GM19043 (cell line): ENCODE results near the gene UBE2N.
"Not testable (repeated sequence)": the region's sequence is repeated elsewhere in the genome, so short reads cannot be mapped to it uniquely, and the experiment has no call there.

ENCODE experiments used
- ATAC-seq: cut with Tn5 transposase; IDR thresholded peaks from one replicate; pipeline ENCODE4 v1.9.1; 2021; ENCODE audit warnings: low read depth; ENCODE audit not compliant: unreplicated experiment

UBE2N gene

DNA sequence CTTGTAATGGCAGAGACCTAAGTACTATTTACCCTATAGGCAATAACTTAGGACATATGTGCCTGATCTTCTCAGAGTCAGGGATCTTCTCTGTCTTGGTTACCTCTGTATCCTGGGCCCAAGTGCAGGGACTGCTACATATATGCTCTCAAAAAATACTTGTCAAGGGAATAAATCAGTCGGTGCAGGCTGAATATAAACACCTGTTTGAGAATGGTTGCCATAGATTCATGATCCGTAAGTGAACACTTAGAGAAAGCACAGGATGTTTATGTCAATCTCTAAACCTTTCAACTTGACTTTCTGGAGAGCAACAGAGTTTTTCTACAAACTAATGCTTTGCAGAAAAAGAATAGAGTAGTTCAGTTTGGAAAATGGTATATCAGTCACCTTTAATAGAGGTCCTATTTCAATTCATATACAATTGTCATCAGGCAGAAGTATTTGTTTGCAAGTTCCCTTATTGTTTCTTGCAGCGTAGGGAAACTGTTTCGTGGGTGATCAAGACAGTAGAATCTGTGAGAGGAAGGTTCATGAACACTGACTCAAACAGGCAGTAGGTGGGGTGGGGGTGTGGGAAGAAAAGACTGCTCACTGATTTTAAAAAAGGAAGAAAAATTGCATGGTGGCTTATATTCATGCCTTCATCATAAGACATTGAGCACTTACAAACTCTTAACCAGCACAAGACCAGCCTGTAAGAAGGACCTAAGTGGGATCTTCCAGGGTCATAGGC is 6.0 kb upstream of the UBE2N start:
- no peak for ATAC-seq

GRCh38 chr12:93443576-93443975 is 1.8 kb upstream of the UBE2N start:
- ATAC-seq, result no peak

DNA sequence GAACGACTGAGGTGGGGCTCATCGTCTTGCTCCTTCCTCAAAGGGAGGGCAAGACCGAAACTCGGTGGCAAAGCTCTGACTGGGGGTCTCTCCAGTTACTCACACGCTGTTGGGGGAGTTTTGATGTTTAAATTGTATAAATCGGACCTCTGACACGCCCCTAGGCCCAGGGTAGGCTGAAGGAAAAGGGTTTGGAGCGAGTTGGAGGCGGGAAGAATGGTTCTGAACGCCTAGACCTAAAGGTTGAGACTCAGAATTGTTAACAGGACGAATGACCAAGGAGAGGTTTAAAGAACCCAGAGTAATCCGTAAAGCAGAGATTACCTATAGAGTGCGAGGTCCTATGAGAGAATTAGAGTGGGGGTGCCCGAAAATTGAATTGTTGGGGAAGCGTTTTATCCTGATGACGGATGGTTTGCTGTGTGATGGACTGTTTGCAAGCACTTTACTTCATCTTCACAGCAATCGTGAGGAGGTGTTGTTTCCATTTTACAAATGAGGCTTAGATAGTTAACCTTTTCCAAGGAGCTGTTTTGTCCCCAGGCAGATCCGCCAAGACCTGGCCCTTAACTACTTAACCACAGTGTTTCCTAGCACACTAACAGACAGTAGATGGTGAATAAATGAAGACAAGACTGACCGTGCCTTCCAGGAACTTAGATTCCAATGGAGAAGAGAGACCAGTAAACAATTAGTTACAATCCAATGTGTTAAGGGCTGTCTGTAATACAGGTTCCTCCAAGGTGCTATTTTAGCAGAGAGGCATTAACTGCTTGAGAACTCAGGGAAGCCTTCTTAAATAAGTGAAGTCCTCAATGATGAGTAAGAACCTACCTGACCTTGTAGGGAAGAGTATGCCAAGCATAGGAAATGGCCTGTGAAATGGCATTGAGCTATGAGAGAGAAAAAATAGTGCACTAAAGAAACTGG is 929 bp upstream of the UBE2N start:
- no peak for ATAC-seq

DNA sequence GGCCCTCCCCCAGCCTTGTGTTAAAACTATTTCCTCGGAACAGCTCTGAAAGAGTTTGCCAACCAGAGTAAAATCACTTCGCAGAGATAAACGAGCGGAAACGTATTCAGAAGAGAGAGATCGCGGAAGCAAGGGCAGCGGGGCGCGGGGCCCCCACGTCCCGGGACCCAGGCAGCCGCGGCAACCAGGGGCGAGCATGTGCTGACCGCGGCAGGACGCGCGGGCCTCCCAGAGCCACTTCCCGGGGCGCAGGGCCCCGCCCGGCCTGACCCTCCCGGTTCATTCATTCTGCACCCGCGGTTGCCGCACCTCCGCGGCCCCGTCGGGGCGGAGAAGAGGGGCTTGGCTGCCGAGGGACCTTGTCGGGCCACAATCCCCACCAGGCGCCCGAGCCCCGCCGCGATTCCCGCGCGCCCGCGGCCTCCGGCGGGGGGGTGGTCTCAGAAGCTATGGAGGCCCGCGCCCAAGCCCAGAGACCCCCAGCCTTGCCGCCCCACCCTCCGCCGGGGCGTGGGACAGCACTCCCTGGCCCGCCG is 598 bp downstream of the UBE2N start:
- ATAC-seq, result no peak

DNA sequence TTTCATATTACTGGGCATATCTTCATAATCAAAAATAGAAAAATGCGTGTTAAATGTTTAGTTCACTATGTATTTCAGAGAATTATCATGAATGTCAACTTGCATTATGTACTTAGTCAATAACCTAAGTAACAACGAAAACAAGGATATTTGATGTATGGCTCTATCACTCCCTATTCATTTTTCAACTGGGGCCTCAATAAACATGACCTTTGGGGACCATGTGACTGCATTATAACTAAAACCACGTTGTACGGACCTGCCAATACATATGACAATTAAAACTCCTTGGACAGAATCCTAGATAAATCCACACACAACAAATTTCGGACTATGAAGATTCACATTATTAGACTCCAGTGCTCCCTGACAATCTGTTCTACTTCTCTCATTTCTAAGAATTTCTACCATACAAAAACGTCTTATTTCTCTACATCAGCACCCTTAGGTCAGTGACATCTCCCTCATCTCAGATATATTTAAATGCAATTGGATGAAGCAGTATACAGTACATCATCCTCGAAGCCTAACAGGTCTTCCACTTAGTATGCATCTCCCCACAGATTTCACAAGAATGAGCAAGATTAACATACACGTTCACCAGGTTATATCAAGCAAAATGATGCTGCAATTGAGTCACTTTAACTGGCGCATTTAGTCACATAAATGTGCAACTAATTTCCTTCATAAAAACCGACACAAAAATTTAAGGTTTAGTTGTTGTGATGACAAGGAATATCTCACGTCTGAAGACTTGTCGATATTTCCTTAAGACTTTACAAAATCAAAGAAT is 1.5 kb downstream of the UBE2N start:
- no peak for ATAC-seq

DNA sequence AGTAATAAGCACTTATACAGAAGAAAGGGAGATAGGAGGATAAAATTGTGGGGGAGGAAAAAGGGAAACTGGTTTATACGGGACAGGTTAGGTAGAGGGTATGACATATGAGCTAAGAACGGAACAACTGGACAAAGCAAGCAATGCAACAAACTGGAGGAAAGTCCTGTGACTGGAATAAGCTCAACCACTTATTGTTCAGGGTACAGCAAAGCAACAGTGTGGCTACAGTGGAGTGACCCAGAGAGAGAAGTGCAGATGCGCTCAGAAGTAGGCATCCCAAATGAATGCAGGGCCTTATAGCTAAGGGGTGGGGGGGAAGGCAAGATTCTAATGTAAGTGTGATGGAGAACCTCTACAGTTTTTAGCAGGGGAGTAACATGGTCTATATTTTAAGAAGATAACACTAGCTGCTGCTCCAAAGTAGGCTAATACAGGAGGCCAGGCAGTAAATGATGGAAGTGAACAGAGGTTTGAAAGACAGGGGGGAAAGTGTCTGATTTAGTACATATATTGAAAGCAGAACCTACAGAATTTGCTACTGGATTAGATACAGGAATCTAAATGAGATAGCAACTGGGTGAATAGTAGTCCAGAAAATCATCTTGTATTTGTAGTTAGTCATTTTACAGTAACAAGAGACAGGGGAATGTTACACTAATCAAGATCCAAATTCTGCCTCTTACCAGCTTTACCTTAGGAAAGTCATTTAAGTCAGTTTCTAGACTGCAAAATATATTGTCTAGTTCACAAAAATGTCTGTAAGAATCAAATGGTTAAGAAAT is 3.3 kb downstream of the UBE2N start:
- no peak for ATAC-seq

- no peak for ATAC-seq
Measured at GRCh38 chr12:93434256-93434865, 7.4 kb downstream of the UBE2N start.

DNA sequence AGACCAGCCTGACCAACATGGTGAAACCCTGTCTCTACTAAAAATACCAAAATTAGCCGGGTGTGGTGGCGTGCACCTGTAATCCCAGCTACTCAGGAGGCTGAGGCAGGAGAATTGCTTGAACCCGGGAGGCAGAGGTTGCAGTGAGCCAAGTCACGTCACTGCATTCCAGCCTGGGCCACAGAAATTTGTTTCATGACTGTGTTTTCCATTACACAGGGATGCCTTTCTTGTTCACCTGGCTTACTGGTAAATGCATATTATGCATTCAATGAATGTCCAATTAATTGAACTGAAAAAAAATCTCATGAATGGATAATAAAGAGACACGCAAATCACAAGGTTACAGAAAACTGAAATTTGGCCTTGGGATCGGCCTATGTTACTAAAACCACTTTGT is 9.7 kb downstream of the UBE2N start:
- ATAC-seq, result not testable (repeated sequence)

GRCh38 chr12:93430280-93430679 is 11.5 kb downstream of the UBE2N start:
- no peak for ATAC-seq

GRCh38 chr12:93429852-93430251 is 11.9 kb downstream of the UBE2N start:
- ATAC-seq, result no peak

GRCh38 chr12:93429448-93429847 is 12.3 kb downstream of the UBE2N start:
- no peak for ATAC-seq

DNA sequence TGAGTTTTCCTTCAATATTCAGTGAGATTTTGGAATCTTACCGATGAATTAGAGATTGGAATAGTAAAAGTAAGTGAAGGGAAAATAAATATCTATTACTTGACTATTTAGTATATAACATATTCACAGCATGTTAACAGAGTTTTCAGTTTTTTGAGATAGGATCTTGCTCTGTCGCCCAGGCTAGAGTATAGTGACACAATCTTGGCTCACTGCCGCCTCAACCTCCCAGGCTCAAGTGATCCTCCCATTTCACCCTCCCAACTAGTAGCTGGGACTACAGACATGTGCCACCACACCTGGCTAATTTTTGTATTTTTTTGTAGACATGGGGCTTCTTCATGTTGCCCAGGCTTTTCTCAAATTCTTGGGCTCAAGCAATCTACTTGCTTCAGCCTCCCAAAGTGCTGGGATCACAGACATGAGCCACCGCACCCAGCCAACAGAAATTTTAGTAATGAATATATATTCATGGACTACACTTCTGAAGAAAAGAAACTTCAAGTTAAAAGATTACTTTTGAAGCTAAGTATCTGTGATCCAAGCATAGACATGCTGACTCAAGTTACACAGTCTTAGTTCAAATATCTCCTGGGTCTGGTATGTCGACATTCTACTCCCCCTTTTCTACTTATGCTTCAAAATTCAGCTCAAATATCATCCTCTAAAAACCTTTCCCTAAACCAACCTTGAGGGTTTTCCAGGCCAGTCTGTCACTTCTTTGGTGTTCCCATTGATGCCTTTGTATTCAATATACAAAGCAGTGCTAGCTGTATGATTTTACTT is 13.8 kb downstream of the UBE2N start:
- ATAC-seq, result no peak

DNA sequence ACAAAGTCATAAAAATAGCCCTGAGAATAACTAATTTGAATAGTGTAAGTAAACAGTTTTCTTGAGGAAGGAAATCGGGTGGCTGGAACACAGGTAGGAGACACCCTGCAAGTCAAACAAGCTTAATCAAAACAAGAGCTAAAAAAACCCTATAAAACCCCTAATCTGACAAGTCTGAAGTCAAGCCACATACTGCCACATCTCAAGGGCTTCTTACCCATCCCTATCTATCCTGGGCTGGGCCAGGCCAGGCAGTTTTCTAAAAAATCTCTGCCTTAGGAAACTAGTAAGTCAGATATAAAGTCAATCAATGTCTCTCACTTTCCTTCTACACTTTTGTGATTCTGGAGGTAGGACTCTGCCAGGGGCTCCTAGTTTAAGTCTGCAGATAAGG is 15.3 kb downstream of the UBE2N start:
- ATAC-seq, result no peak

- ATAC-seq, result no peak
Measured at GRCh38 chr12:93425736-93426411, 15.9 kb downstream of the UBE2N start.

DNA sequence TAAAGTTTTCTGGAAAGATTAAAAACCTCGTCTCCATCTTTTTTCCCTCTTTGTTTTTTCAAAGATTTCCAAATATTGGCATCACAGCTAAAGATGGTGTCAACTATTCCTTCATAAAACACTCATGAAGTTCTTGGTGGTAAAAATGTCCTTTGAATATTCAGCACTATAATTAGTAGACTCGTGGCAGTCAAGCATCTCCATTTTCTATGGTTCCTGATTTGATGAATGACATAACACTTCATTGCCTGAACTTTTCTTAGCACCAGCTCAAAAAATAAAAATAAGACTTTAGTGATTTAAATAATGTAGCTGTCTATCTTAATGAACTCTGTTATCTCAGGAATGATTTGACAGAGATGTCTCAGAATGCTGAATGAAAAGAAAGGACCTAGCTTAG is 19.7 kb downstream of the UBE2N start:
- ATAC-seq, result no peak

- no peak for ATAC-seq
Measured at GRCh38 chr12:93419388-93420034, 22.2 kb downstream of the UBE2N start.

- no peak for ATAC-seq
Measured at GRCh38 chr12:93417967-93418480, 23.7 kb downstream of the UBE2N start.
